ENCODE results near the gene NEK5. TPM values are rescaled to one million over a fixed set of nuclear protein-coding genes. Genes with fewer than 3 reads are reported as not detected.

NEK5 gene
- total RNA-seq, 1 donor from 2014 or later, result 0.28 TPM

DNA sequence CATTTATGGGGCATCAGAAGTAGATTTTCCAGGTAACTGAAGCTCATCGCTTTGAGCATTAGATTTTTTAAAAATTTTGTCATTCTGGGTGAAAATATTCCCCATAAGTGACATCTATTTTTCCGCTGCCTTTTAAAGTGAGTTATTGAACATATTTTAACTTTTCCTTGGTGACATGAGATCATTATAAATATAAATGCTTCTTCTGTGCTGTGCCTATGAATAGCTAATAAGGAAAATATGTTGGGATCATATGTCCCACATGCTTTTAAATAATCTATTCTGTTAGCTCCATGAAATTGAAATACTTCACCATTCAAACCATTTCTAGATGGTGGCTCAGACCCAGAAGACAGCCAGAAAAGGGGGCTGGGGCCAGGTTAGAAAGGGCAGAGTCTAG is 131.7 kb downstream of the NEK5 start:
- H3K36me3 Mint-ChIP-seq, result no peaks in the 10 kb centered on the region
- Histone ChIP-seq H4K20me1 (ENCODE audit: low read depth) (peaks cover 15% of the 10 kb centered on the region), H3K79me2 (ENCODE audit: low read depth) (no peaks in the 10 kb centered on the region), H3K36me3 (no peaks in the 10 kb centered on the region), H3K9me3 (ENCODE audit: low read depth) (no peaks in the 10 kb centered on the region), H3K9ac (no peak overlapping the region), H3K27me3 (no peaks in the 10 kb centered on the region), H3K4me3 (no peak overlapping the region), H2AFZ (replicated peaks) (no peak overlapping the region), H3K27ac (no peak overlapping the region), H3K4me2 (no peak overlapping the region), H3K4me1 (peaks cover 34% of the 10 kb centered on the region), H3F3A (ENCODE audit: low read depth) (no peaks in the 10 kb centered on the region)
- H3K27ac Mint-ChIP-seq, result no peak overlapping the region
- no peak for DNase-seq (ENCODE audit: low spot score)
- no peak overlapping the region for H3K4me3 Mint-ChIP-seq
- no peaks in the 10 kb centered on the region for H3K9me3 Mint-ChIP-seq
- H3K4me1 Mint-ChIP-seq, result peaks cover 50% of the 10 kb centered on the region
- peaks cover 2% of the 10 kb centered on the region for H3K27me3 Mint-ChIP-seq (ENCODE audit: insufficient read depth, low read depth)
- TF ChIP-seq, protein P1, sequence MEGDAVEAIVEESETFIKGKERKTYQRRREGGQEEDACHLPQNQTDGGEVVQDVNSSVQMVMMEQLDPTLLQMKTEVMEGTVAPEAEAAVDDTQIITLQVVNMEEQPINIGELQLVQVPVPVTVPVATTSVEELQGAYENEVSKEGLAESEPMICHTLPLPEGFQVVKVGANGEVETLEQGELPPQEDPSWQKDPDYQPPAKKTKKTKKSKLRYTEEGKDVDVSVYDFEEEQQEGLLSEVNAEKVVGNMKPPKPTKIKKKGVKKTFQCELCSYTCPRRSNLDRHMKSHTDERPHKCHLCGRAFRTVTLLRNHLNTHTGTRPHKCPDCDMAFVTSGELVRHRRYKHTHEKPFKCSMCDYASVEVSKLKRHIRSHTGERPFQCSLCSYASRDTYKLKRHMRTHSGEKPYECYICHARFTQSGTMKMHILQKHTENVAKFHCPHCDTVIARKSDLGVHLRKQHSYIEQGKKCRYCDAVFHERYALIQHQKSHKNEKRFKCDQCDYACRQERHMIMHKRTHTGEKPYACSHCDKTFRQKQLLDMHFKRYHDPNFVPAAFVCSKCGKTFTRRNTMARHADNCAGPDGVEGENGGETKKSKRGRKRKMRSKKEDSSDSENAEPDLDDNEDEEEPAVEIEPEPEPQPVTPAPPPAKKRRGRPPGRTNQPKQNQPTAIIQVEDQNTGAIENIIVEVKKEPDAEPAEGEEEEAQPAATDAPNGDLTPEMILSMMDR (IDR thresholded peaks at IDR 0.05), result no peak
- TF ChIP-seq EZH2phosphoT487 (IDR thresholded peaks at IDR 0.05), result no peak

DNA sequence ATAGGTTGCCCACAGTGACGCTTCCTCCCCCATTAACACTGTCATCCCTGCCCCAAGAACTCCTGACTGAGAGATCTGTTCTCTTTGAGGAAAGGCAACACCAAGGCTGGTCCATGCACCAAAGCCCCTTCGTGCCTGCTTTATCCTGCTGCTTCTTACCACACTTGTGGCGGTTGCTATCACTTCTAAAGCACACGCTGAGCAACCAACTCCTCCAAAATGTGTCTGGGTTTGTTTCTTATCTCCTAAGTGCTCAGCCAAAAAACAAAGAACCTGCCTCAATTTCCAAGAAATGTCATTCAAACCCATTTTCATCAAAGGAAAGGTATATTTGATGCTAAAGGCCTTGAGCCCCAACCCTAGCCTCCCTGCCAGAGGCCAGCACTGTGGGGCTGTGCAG is 132.2 kb downstream of the NEK5 start:
- Histone ChIP-seq H4K20me1 (ENCODE audit: low read depth) (peaks cover 15% of the 10 kb centered on the region), H3K79me2 (ENCODE audit: low read depth) (no peaks in the 10 kb centered on the region), H3K27me3 (no peaks in the 10 kb centered on the region), H3K36me3 (no peaks in the 10 kb centered on the region), H3F3A (ENCODE audit: low read depth) (no peaks in the 10 kb centered on the region), H3K4me2 (peak overlapping the region; percentile 49), H3K9ac (no peak overlapping the region), H2AFZ (replicated peaks) (no peak overlapping the region), H3K9me3 (ENCODE audit: low read depth) (no peaks in the 10 kb centered on the region), H3K27ac (no peak overlapping the region), H3K4me3 (no peak overlapping the region), H3K4me1 (peaks cover 34% of the 10 kb centered on the region)
- Mint-ChIP-seq H3K4me1 (peaks cover 50% of the 10 kb centered on the region), H3K27me3 (ENCODE audit: insufficient read depth, low read depth) (peaks cover 2% of the 10 kb centered on the region), H3K4me3 (no peak overlapping the region), H3K36me3 (no peaks in the 10 kb centered on the region), H3K27ac (no peak overlapping the region), H3K9me3 (no peaks in the 10 kb centered on the region)
- no peak for TF ChIP-seq EZH2 (IDR thresholded peaks at IDR 0.05)
- no peak for TF ChIP-seq EZH2phosphoT487 (IDR thresholded peaks at IDR 0.05)
- TF ChIP-seq, protein P1 (IDR thresholded peaks at IDR 0.05), result no peak
- no peak for DNase-seq (ENCODE audit: low spot score)

DNA sequence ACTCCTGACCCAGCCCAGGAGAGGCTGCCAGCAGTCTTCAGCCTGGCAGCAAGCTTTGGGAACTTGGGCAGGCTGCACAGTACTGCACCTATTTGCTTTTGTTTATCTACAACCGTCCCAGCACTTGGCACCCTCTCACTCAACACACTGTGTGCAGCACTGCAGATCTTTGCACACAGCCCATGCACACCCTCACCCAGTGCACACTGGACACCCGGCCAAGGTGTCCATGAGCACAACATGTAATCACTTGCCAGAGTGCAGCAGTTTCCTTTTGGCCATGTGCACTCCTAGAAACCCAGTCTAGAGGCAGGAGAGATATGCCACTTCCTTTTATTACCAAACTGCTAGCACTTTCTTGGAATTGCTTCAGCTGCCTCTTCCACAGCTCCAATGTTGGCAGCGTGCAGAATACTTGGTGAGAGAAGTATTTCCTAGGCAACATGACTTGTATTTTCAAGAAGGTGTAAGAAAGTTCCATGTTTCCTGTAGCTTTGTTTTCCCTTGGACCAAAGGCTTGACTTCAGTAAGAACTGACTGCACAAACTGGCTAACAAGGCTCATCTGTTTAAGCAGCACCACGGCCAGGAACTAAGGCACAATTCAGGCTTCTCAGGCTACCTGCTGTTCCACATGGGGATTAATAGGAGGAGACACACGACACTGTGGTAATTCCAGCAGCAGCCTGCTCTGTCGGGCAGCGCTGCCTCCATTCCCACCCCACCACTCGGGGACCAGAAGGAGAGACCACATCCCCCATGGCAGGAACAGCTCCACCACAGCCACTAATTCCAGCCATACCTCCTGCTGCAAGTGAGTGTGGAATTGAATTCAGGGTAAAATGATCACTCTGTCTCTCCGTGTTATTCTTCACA is 133.0 kb downstream of the NEK5 start:
- Histone ChIP-seq H3K4me3 (no peak overlapping the region), H2AFZ (replicated peaks) (no peak overlapping the region), H3K9ac (no peak overlapping the region), H3K4me2 (peak overlapping the region; percentile 49), H3K4me1 (peaks cover 34% of the 10 kb centered on the region), H3F3A (ENCODE audit: low read depth) (no peaks in the 10 kb centered on the region), H3K79me2 (ENCODE audit: low read depth) (no peaks in the 10 kb centered on the region), H4K20me1 (ENCODE audit: low read depth) (peaks cover 15% of the 10 kb centered on the region), H3K36me3 (no peaks in the 10 kb centered on the region), H3K27ac (no peak overlapping the region), H3K27me3 (no peaks in the 10 kb centered on the region), H3K9me3 (ENCODE audit: low read depth) (no peaks in the 10 kb centered on the region)
- peaks cover 44% of the 10 kb centered on the region for H3K4me1 Mint-ChIP-seq
- no peak overlapping the region for H3K4me3 Mint-ChIP-seq
- TF ChIP-seq EZH2phosphoT487 (IDR thresholded peaks at IDR 0.05) (no peak), EZH2 (IDR thresholded peaks at IDR 0.05) (no peak)
- TF ChIP-seq, protein P1 (IDR thresholded peaks at IDR 0.05), result no peak
- H3K36me3 Mint-ChIP-seq, result peaks cover 2% of the 10 kb centered on the region
- no peaks in the 10 kb centered on the region for H3K9me3 Mint-ChIP-seq
- peak; percentile 55 for DNase-seq (ENCODE audit: low spot score)
- H3K27me3 Mint-ChIP-seq (ENCODE audit: insufficient read depth, low read depth), result peaks cover 2% of the 10 kb centered on the region
- H3K27ac Mint-ChIP-seq, result no peak overlapping the region
